Thoracic aorta (tissue), 2 donors: Measurements from ENCODE around the gene BASP1. TPM values are rescaled to one million over a fixed set of nuclear protein-coding genes. Genes with fewer than 3 reads are reported as not detected.
A peak's percentile ranks its signal among the peaks of the same experiment; 100 is the strongest.
"Not testable (repeated sequence)": the region's sequence is repeated elsewhere in the genome, so short reads cannot be mapped to it uniquely, and the experiment has no call there.

Experiments used
- ATAC-seq: fragments of 150-250 bp; one replicate; pipeline ENCODE4 v1.8.0; 2017; ENCODE audit warnings: low read depth; ENCODE audit not compliant: insufficient number of reproducible peaks, low FRiP score
- DNase-seq: peaks from one replicate; pipeline ENCODE4 v3.0.0-alpha.2; 2020; ENCODE audit warnings: low spot score
- H3K27ac ChIP-seq, 2 donors: fragments of 200-600 bp; sonication (generic); 1 replicate in 1 of 2; 2 replicates in 1 of 2; pipeline ENCODE4 v1.5.1; 2016; ENCODE audit warnings: mild to moderate bottlenecking in 2 of 2, moderate library complexity in 2 of 2
- H3K27me3 ChIP-seq: fragments of 200-600 bp; sonication (generic); replicated peaks from 2 replicates; pipeline ENCODE4 v1.6.0; 2016; ENCODE audit warnings: mild to moderate bottlenecking; ENCODE audit not compliant: insufficient read depth
- H3K36me3 ChIP-seq: fragments of 200-600 bp; sonication (generic); one replicate; pipeline ENCODE4 v1.5.1; 2016
- H3K4me1 ChIP-seq, 2 donors: fragments of 200-600 bp; sonication (generic); 1 replicate in 1 of 2; 2 replicates in 1 of 2; pipeline versions ENCODE4 v1.5.1 to v1.6.0; 2016; ENCODE audit warnings: low read depth in 2 of 2, mild to moderate bottlenecking in 1 of 2; ENCODE audit not compliant: control insufficient read depth in 1 of 2
- H3K4me3 ChIP-seq: fragments of 200-600 bp; sonication (generic); 2 replicates; pipeline ENCODE4 v1.5.1; 2016; ENCODE audit warnings: mild to moderate bottlenecking
- H3K9me3 ChIP-seq: fragments of 200-600 bp; sonication (generic); 2 replicates; pipeline ENCODE4 v1.5.1; 2016
- CTCF ChIP-seq: fragments of 200-600 bp; sonication (generic); IDR thresholded peaks from one replicate; pipeline ENCODE4 v1.5.1; 2019; ENCODE audit warnings: antibody characterized with exemption
- total RNA-seq, 2 donors: library from RNA; depleted of rRNA; stranded (reverse); fragments of >200 nt; gene quantifications; one replicate each; pipeline versions ENCODE4 v1.1.0 to v1.2.3, GENCODE V29; 2016

BASP1 gene
- total RNA-seq, 2 donors from 2014 or later = 37.1 to 48.8 TPM

GRCh38 chr5:17305017-17305416 is 87.6 kb downstream of the BASP1 start:
- Histone ChIP-seq H3K36me3 (no peaks in the 10 kb centered on the region), H3K9me3 (no peaks in the 10 kb centered on the region), H3K27me3 (no peaks in the 10 kb centered on the region), H3K27ac (peak overlapping the region; percentile 5 to 69), H3K4me3 (no peak overlapping the region), H3K4me1 (peaks cover 19 to 44% of the 10 kb centered on the region in 2 donors)
- no peak for TF ChIP-seq CTCF
- no peak for ATAC-seq
- no peak for DNase-seq

- ATAC-seq (peak; percentile 44), DNase-seq (no peak)
- H3K4me1 ChIP-seq = peaks cover 19 to 44% of the 10 kb centered on the region in 2 donors
- TF ChIP-seq CTCF = no peak
- no peaks in the 10 kb centered on the region for H3K36me3 ChIP-seq
- peak overlapping the region; percentile 49 to 69 for H3K27ac ChIP-seq
- H3K9me3 ChIP-seq = no peaks in the 10 kb centered on the region
- H3K4me3 ChIP-seq = peak overlapping the region; percentile 46
- H3K27me3 ChIP-seq = no peaks in the 10 kb centered on the region
Observed at GRCh38 chr5:17305964-17306725, 88.7 kb downstream of the BASP1 start.

GRCh38 chr5:17306726-17307091 is 89.3 kb downstream of the BASP1 start:
- peak overlapping the region; percentile 49 to 69 for H3K27ac ChIP-seq
- H3K36me3 ChIP-seq = no peaks in the 10 kb centered on the region
- no peak for TF ChIP-seq CTCF
- H3K4me3 ChIP-seq = peak overlapping the region; percentile 46
- H3K4me1 ChIP-seq = peaks cover 19 to 44% of the 10 kb centered on the region in 2 donors
- DNase-seq = no peak
- no peaks in the 10 kb centered on the region for H3K27me3 ChIP-seq
- ATAC-seq = no peak
- no peaks in the 10 kb centered on the region for H3K9me3 ChIP-seq

GRCh38 chr5:17307440-17307839 is 90.0 kb downstream of the BASP1 start:
- not testable (repeated sequence) for DNase-seq, H3K27ac ChIP-seq, H3K36me3 ChIP-seq, ATAC-seq, H3K4me3 ChIP-seq, H3K27me3 ChIP-seq, H3K9me3 ChIP-seq
- H3K4me1 ChIP-seq = peaks cover 15 to 38% of the 10 kb centered on the region in 2 donors

- Histone ChIP-seq H3K9me3 (no peaks in the 10 kb centered on the region), H3K27ac (no peak overlapping the region), H3K4me3 (no peak overlapping the region), H3K27me3 (no peaks in the 10 kb centered on the region), H3K36me3 (no peaks in the 10 kb centered on the region), H3K4me1 (peaks cover 12 to 29% of the 10 kb centered on the region in 2 donors)
- ATAC-seq (no peak), DNase-seq (no peak)
- TF ChIP-seq CTCF = no peak
Observed at GRCh38 chr5:17308326-17309065, 91.1 kb downstream of the BASP1 start.
